Kidney glomerular epithelial cell (primary cell): ENCODE measurements around the gene RHOT2.

Experiments
- DNase-seq: peaks from one replicate; lab custom pipeline; 2025; lab: John Stamatoyannopoulos, UW

The RHOT2 gene

GRCh38 chr16:667780-668518, at the start of gene RHOT2:
TSS of gene RHOT2 (plus strand) at chr16:668132. CDS start at chr16:668200, 68 bp downstream.
- DNase-seq, result peak; percentile 85

GRCh38 chr16:619476-620100, 48.3 kb upstream of the RHOT2 start:
- no peak for DNase-seq

- DNase-seq, result no peak
Observed at GRCh38 chr16:620700-621525, 47.0 kb upstream of the RHOT2 start.

- no peak for DNase-seq
Observed at GRCh38 chr16:621526-622105, 46.3 kb upstream of the RHOT2 start.

GRCh38 chr16:622920-623280, 45.0 kb upstream of the RHOT2 start:
- DNase-seq, result no peak

GRCh38 chr16:624526-625070, 43.3 kb upstream of the RHOT2 start:
- DNase-seq, result no peak

- no peak for DNase-seq
Observed at GRCh38 chr16:625117-625976, 42.6 kb upstream of the RHOT2 start.

GRCh38 chr16:625977-626765, 41.8 kb upstream of the RHOT2 start:
- DNase-seq, result no peak

- peak; percentile 91 for DNase-seq
Observed at GRCh38 chr16:626787-627453, 41.0 kb upstream of the RHOT2 start.

- no peak for DNase-seq
Observed at GRCh38 chr16:627454-628239, 40.3 kb upstream of the RHOT2 start.

GRCh38 chr16:628321-629061, 39.4 kb upstream of the RHOT2 start:
- no peak for DNase-seq

- DNase-seq, result no peak
Observed at GRCh38 chr16:629185-629832, 38.6 kb upstream of the RHOT2 start.

- no peak for DNase-seq
Observed at GRCh38 chr16:629833-630248, 38.1 kb upstream of the RHOT2 start.

GRCh38 chr16:630249-630814, 37.6 kb upstream of the RHOT2 start:
- DNase-seq, result no peak

GRCh38 chr16:630815-631405, 37.0 kb upstream of the RHOT2 start, which contains the start of gene WFIKKN1:
TSS of gene WFIKKN1 (plus strand) at chr16:630985. CDS start at chr16:631254, 269 bp downstream.
- no peak for DNase-seq

- DNase-seq, result no peak
Observed at GRCh38 chr16:631808-632358, 36.0 kb upstream of the RHOT2 start.
